Adrenal gland (tissue), 5 donors: ENCODE measurements around the gene PRL.

Experiments used
- POLR2A ChIP-seq, 2 donors: fragments of 450-650 bp; IDR thresholded peaks; one replicate each; pipeline ENCODE4 v1.6.1; 2017; ENCODE audit warnings: antibody characterized with exemption in 2 of 2, mild to moderate bottlenecking in 2 of 2, moderate library complexity in 1 of 2
- TF ChIP-seq, protein P1 (sequence below), 6 experiments: fragments of 450-650 bp in 4 of 6; fragments of 200-600 bp in 2 of 6; sonication (generic) in 1 of 6; IDR thresholded peaks; 1 replicate in 5 of 6; 2 replicates in 1 of 6; pipeline versions ENCODE4 v1.5.1 to v1.8.0; 2016 to 2021; ENCODE audit warnings: antibody characterized with exemption in 6 of 6, mild to moderate bottlenecking in 2 of 6, moderate library complexity in 1 of 6
- donor health status: DM: no; HTN: no; CAD: no.

DNA sequence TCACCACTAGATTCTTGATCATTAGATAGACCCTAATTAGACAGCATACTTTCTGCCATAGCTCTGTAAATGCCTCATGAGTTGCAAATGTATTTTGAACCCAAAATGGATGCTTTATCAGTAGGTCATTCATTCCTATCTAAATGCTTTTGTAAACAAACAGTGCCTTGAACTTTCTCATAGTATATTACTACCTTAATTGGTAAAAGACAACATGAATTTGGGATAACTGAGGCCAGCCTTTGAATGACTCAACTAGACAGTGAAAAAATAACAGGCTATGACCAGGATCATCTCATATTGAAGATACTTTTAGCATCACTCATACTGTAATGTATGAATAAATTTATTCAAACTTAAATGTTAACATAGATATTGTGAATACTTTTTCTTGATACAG lies 37.0 kb upstream of the PRL start:
- TF ChIP-seq, protein P1, sequence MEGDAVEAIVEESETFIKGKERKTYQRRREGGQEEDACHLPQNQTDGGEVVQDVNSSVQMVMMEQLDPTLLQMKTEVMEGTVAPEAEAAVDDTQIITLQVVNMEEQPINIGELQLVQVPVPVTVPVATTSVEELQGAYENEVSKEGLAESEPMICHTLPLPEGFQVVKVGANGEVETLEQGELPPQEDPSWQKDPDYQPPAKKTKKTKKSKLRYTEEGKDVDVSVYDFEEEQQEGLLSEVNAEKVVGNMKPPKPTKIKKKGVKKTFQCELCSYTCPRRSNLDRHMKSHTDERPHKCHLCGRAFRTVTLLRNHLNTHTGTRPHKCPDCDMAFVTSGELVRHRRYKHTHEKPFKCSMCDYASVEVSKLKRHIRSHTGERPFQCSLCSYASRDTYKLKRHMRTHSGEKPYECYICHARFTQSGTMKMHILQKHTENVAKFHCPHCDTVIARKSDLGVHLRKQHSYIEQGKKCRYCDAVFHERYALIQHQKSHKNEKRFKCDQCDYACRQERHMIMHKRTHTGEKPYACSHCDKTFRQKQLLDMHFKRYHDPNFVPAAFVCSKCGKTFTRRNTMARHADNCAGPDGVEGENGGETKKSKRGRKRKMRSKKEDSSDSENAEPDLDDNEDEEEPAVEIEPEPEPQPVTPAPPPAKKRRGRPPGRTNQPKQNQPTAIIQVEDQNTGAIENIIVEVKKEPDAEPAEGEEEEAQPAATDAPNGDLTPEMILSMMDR (IDR thresholded peaks at IDR 0.05) = no peak
- no peak for TF ChIP-seq POLR2A (IDR thresholded peaks at IDR 0.05)
